ENCODE data around the gene CD1D.

DNA sequence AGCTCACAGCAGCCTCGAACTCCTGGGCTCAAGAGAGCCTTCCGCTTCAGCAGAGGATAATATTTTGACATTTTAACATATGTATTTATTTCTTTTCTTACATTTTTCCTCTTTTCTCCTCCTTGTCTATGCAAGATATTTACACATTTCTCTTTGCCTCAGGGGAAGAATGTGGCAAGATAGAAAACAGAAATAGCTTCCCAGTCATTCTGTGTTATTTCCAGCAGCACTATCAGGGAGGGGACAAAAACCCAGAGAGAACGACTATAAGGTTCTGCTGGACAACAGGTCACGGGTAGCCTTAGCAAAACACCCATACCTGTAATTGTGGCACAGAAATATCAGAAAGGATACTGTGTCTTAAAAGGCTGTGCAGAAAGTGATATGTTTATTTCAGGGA lies 7.9 kb downstream of the CD1D start:
- no peak for TF ChIP-seq POLR2AphosphoS5 (IDR thresholded peaks at IDR 0.05; ENCODE audit: insufficient read depth in 1 of 2, low read depth in 1 of 2)
- TF ChIP-seq, protein P1, sequence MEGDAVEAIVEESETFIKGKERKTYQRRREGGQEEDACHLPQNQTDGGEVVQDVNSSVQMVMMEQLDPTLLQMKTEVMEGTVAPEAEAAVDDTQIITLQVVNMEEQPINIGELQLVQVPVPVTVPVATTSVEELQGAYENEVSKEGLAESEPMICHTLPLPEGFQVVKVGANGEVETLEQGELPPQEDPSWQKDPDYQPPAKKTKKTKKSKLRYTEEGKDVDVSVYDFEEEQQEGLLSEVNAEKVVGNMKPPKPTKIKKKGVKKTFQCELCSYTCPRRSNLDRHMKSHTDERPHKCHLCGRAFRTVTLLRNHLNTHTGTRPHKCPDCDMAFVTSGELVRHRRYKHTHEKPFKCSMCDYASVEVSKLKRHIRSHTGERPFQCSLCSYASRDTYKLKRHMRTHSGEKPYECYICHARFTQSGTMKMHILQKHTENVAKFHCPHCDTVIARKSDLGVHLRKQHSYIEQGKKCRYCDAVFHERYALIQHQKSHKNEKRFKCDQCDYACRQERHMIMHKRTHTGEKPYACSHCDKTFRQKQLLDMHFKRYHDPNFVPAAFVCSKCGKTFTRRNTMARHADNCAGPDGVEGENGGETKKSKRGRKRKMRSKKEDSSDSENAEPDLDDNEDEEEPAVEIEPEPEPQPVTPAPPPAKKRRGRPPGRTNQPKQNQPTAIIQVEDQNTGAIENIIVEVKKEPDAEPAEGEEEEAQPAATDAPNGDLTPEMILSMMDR (IDR thresholded peaks at IDR 0.05), result no peak
